CD14-positive monocyte (primary cell): ENCODE data around the gene NRF1. TPM values are rescaled to one million over a fixed set of nuclear protein-coding genes. Genes with fewer than 3 reads are reported as not detected.

ENCODE experiments used
- DNase-seq, 3 donors: peaks; one replicate each; pipeline ENCODE4 v3.0.0-alpha.2; 2011 to 2022
- H2AFZ ChIP-seq: 2 replicates; pipeline ENCODE4 v1.6.0; 2012; ENCODE audit warnings: mild to moderate bottlenecking, low read depth, low read length, inconsistent platforms; ENCODE audit not compliant: insufficient read depth, poor library complexity, severe bottlenecking
- H3K27ac ChIP-seq, 2 donors: 1 replicate in 1 of 2; 2 replicates in 1 of 2; pipeline ENCODE4 v1.5.1; 2012 to 2013; ENCODE audit warnings: low read length in 2 of 2, control low read depth in 1 of 2, inconsistent platforms in 1 of 2, low read depth in 1 of 2, mild to moderate bottlenecking in 1 of 2
- H3K27me3 ChIP-seq, 2 donors: one replicate each; pipeline versions ENCODE4 v1.6.0 to v1.6.1; 2011 to 2013; ENCODE audit warnings: low read length in 2 of 2; ENCODE audit not compliant: control insufficient read depth in 2 of 2, insufficient read depth in 2 of 2
- H3K36me3 ChIP-seq, 2 donors: replicated peaks in 1 of 2; 1 replicate in 1 of 2; 2 replicates in 1 of 2; pipeline versions ENCODE4 v1.5.1 to v1.6.1; 2012 to 2013; ENCODE audit warnings: low read length in 2 of 2, control low read depth in 1 of 2, inconsistent platforms in 1 of 2, mild to moderate bottlenecking in 1 of 2; ENCODE audit not compliant: insufficient read depth in 2 of 2, control insufficient read depth in 1 of 2
- H3K4me1 ChIP-seq, 2 donors: 1 replicate in 1 of 2; 2 replicates in 1 of 2; pipeline versions ENCODE4 v1.5.1 to v1.6.1; 2012 to 2013; ENCODE audit warnings: low read length in 2 of 2, control low read depth in 1 of 2, inconsistent platforms in 1 of 2, mild to moderate bottlenecking in 1 of 2, moderate library complexity in 1 of 2; ENCODE audit not compliant: insufficient read depth in 2 of 2, control insufficient read depth in 1 of 2
- H3K4me2 ChIP-seq: replicated peaks from 2 replicates; pipeline ENCODE3; 2012; ENCODE audit warnings: low read length, moderate library complexity, mild to moderate bottlenecking; ENCODE audit not compliant: poor library complexity, severe bottlenecking; ENCODE audit errors: extremely low read depth
- H3K4me3 ChIP-seq, 3 experiments: fragments of 200-600 bp in 1 of 3; sonication (generic) in 1 of 3; replicated peaks in 1 of 3; 1 replicate in 2 of 3; 2 replicates in 1 of 3; pipeline ENCODE4 v1.5.1; 2011 to 2013; ENCODE audit warnings: low read length in 3 of 3, mild to moderate bottlenecking in 3 of 3, control low read depth in 2 of 3, low read depth in 2 of 3, inconsistent platforms in 1 of 3, moderate library complexity in 1 of 3
- H3K79me2 ChIP-seq: 2 replicates; pipeline ENCODE4 v1.6.0; 2012; ENCODE audit warnings: mild to moderate bottlenecking, control low read depth, inconsistent platforms, low read length, moderate library complexity; ENCODE audit not compliant: insufficient read depth
- H3K9ac ChIP-seq: 2 replicates; pipeline ENCODE4 v1.6.0; 2017; ENCODE audit warnings: low read length, mild to moderate bottlenecking; ENCODE audit not compliant: insufficient read depth, poor library complexity, severe bottlenecking
- H3K9me3 ChIP-seq, 2 donors: replicated peaks in 1 of 2; 1 replicate in 1 of 2; 2 replicates in 1 of 2; pipeline versions ENCODE4 v1.5.1 to v1.6.1; 2012 to 2013; ENCODE audit warnings: low read length in 2 of 2, control low read depth in 1 of 2; ENCODE audit not compliant: control insufficient read depth in 1 of 2, insufficient read depth in 1 of 2
- H4K20me1 ChIP-seq: 2 replicates; pipeline ENCODE4 v1.6.0; 2012; ENCODE audit warnings: mild to moderate bottlenecking, low read length, control low read depth, moderate library complexity; ENCODE audit not compliant: insufficient read depth
- H3K27ac Mint-ChIP-seq, 7 donors: one replicate each; pipeline ENCODE4 v1.8.0; 2020; ENCODE audit warnings: mild to moderate bottlenecking in 7 of 7, mixed read lengths in 7 of 7, moderate library complexity in 6 of 7, inconsistent platforms in 2 of 7
- H3K27me3 Mint-ChIP-seq, 3 donors: one replicate each; pipeline ENCODE4 v1.8.0; 2021 to 2022; ENCODE audit warnings: low read depth in 3 of 3, mild to moderate bottlenecking in 3 of 3, mixed read lengths in 3 of 3, moderate library complexity in 3 of 3, inconsistent platforms in 1 of 3
- H3K36me3 Mint-ChIP-seq, 2 donors: one replicate each; pipeline ENCODE4 v1.8.0; 2020; ENCODE audit warnings: mixed read lengths in 2 of 2, inconsistent platforms in 1 of 2, mild to moderate bottlenecking in 1 of 2
- H3K4me1 Mint-ChIP-seq: one replicate; pipeline ENCODE4 v1.8.0; 2020; ENCODE audit warnings: mild to moderate bottlenecking, mixed read lengths
- H3K4me3 Mint-ChIP-seq, 2 donors: one replicate each; pipeline ENCODE4 v1.8.0; 2020; ENCODE audit warnings: mild to moderate bottlenecking in 2 of 2, mixed read lengths in 2 of 2, moderate library complexity in 1 of 2
- H3K9me3 Mint-ChIP-seq, 7 donors: one replicate each; pipeline ENCODE4 v1.8.0; 2020 to 2022; ENCODE audit warnings: mixed read lengths in 7 of 7, mild to moderate bottlenecking in 6 of 7, moderate library complexity in 6 of 7, inconsistent platforms in 2 of 7
- WGBS: methylation state at CpG from one replicate; pipeline ENCODE4 v1.1.5; 2013; ENCODE audit warnings: missing lambda C conversion rate; ENCODE audit not compliant: insufficient coverage; 5-methylcytosine and 5-hydroxymethylcytosine counted together
- intact Hi-C, 2 donors: fragments of 100-400 bp; cut with micrococcal nuclease; formaldehyde crosslinking; loops; one replicate each; pipeline versions ENCODE4 v1.15.0 to v1.15.1; 2023
- polyA plus RNA-seq, 3 donors: library from polyadenylated mRNA; depleted of rRNA in 1 of 3; unstranded in 2 of 3; stranded (reverse) in 1 of 3; fragments of 300-500 nt in 2 of 3; fragments of >200 nt in 1 of 3; fragmentation: Illumina TruSeq in 2 of 3; gene quantifications; 1 replicate in 2 of 3; 2 replicates in 1 of 3; pipeline ENCODE4 v1.2.3, GENCODE V29; 2012 to 2021
- TF ChIP-seq, protein P1 (sequence below): fragments of 200-600 bp; IDR thresholded peaks from one replicate; pipeline ENCODE4 v1.8.0; 2022; ENCODE audit warnings: antibody characterized with exemption, mild to moderate bottlenecking

Gene NRF1
- polyA plus RNA-seq, 3 donors, result 5.1 to 14.0 (median 7.7) TPM

DNA sequence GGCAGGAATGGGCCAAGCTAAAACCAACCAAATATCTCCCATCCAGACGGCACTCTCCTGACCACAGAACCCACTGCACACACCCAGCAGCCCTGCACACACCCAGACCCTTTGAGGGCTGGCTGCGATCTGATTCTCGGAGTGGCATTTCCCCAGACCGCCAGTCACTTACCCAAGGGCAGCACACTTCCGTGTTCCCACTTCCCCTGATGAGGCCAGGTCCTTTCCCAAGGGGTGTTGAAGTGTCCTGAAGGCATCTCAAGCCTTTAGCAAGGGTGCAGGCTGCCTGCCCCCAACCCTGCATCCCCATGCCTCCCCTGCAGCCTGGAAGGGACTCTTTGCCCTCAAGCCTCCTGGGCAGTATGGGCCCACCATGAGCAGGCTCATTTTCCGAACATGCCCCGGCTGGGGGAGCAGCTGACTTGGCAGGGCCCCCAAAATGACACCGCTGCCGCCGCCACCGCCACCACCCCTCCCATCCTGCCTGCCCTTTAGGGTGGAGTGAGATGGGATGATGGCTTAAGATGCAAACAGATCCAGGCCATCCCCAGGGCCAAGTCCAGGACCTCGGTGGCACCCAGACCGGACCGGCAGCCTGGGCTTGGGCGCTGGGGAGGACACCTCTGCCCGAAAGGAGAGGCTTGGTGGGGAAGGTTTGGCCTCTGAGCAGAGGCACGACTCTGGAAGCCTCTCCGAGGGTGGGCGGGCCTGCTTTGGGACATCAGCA lies 159.8 kb downstream of the NRF1 start:
- WGBS, result 0% methylated on average over 4 of the region's 19 CpGs
- TF ChIP-seq, protein P1, sequence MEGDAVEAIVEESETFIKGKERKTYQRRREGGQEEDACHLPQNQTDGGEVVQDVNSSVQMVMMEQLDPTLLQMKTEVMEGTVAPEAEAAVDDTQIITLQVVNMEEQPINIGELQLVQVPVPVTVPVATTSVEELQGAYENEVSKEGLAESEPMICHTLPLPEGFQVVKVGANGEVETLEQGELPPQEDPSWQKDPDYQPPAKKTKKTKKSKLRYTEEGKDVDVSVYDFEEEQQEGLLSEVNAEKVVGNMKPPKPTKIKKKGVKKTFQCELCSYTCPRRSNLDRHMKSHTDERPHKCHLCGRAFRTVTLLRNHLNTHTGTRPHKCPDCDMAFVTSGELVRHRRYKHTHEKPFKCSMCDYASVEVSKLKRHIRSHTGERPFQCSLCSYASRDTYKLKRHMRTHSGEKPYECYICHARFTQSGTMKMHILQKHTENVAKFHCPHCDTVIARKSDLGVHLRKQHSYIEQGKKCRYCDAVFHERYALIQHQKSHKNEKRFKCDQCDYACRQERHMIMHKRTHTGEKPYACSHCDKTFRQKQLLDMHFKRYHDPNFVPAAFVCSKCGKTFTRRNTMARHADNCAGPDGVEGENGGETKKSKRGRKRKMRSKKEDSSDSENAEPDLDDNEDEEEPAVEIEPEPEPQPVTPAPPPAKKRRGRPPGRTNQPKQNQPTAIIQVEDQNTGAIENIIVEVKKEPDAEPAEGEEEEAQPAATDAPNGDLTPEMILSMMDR, result no peak
- peaks cover 33 to 53% (median 34%) of the 10 kb centered on the region in 3 donors for H3K27me3 Mint-ChIP-seq
- peak overlapping the region; percentile 20 for H3K4me2 ChIP-seq
- peak; percentile 17 to 59 (median 23) for DNase-seq
- H3K4me1 ChIP-seq, result peaks cover 9 to 13% of the 10 kb centered on the region in 2 donors
- H3K27me3 ChIP-seq, result peaks cover 4 to 21% of the 10 kb centered on the region in 2 donors
- peaks cover 10% of the 10 kb centered on the region for H3K4me1 Mint-ChIP-seq
- peak overlapping the region; percentile 48 to 80 for H3K4me3 Mint-ChIP-seq
- no peak overlapping the region for H3K27ac ChIP-seq
- H3K79me2 ChIP-seq, result no peaks in the 10 kb centered on the region
- H3K36me3 Mint-ChIP-seq, result no peaks in the 10 kb centered on the region
- no peaks in the 10 kb centered on the region for H3K36me3 ChIP-seq
- H2AFZ ChIP-seq, result no peak overlapping the region
- no peak overlapping the region for H3K9ac ChIP-seq
- intact Hi-C loops, result no loop called here
- H3K9me3 Mint-ChIP-seq, result peaks cover 0 to 2% (median 0%) of the 10 kb centered on the region in 7 donors
- peak overlapping the region in 1 of 7 donors; percentile 31 for H3K27ac Mint-ChIP-seq
- H3K9me3 ChIP-seq, result peaks cover 0 to 4% of the 10 kb centered on the region in 2 donors
- no peaks in the 10 kb centered on the region for H4K20me1 ChIP-seq
- H3K4me3 ChIP-seq, result peak overlapping the region in 1 of 3 experiments; percentile 2

DNA sequence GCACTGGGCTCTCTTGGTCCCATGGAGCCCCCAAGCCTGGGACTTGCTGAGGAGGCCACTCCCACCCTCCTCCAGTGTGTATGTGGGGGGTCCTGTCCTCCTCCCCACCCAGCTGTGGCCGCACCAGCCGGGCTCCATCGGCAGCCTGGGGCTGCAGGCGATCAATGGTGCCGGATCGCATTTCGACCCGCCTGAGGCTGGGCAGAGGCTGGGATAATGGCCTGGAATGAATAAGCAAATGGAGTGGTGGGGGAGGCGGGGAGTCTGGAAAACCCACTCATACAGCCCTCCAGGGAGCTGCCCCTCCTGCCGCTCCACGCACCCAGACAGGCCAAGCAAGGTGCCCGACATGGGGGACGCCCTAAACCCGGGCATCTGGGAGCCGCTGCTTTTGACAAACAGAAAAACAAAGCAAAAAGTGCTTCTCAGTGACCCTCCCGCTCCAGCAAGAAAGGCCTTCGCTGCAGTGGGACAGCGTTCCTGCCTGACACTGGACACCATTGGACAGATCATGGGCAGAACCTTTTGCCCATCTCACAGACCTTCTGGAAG lies 160.5 kb downstream of the NRF1 start:
- Histone ChIP-seq H3K27ac (no peak overlapping the region), H3K36me3 (no peaks in the 10 kb centered on the region), H3K4me1 (peaks cover 9 to 13% of the 10 kb centered on the region in 2 donors), H3K4me2 (no peak overlapping the region), H2AFZ (no peak overlapping the region), H3K9me3 (peaks cover 0 to 5% of the 10 kb centered on the region in 2 donors), H4K20me1 (no peaks in the 10 kb centered on the region), H3K9ac (no peak overlapping the region), H3K79me2 (no peaks in the 10 kb centered on the region), H3K27me3 (peaks cover 5 to 26% of the 10 kb centered on the region in 2 donors), H3K4me3 (no peak overlapping the region)
- intact Hi-C loops, result no loop called here
- no peaks in the 10 kb centered on the region for H3K36me3 Mint-ChIP-seq
- WGBS, result 100% methylated on average over 5 of the region's 18 CpGs
- H3K4me1 Mint-ChIP-seq, result peaks cover 10% of the 10 kb centered on the region
- H3K9me3 Mint-ChIP-seq, result peaks cover 0 to 2% (median 0%) of the 10 kb centered on the region in 7 donors
- peaks cover 38 to 60% (median 40%) of the 10 kb centered on the region in 3 donors for H3K27me3 Mint-ChIP-seq
- H3K4me3 Mint-ChIP-seq, result no peak overlapping the region
- no peak overlapping the region for H3K27ac Mint-ChIP-seq
- no peak for DNase-seq
- TF ChIP-seq, protein P1, result no peak
